ENCODE results near the gene KIF22.

- TF ChIP-seq CTCF (IDR thresholded peaks at IDR 0.05) = no peak
- TF ChIP-seq POLR2AphosphoS5 (IDR thresholded peaks at IDR 0.05) = no peak
- TF ChIP-seq EP300 (IDR thresholded peaks at IDR 0.05; ENCODE audit: low read depth) = no peak
- no peak for TF ChIP-seq POLR2A (IDR thresholded peaks at IDR 0.05)
These were observed 772 bp upstream of the KIF22 start for GRCh38 chr16:29789775-29790182.
